Chondrocyte (in vitro differentiated cells): ENCODE measurements around the gene CECR2. TPM values are rescaled to one million over a fixed set of nuclear protein-coding genes. Genes with fewer than 3 reads are reported as not detected.

Source experiments
- DNase-seq: peaks from one replicate; pipeline ENCODE4 v3.0.0; 2021; ENCODE audit warnings: mixed read lengths, low spot score
- H3K27ac Mint-ChIP-seq: one replicate; pipeline ENCODE4 v1.8.0; 2021; ENCODE audit warnings: mild to moderate bottlenecking, moderate library complexity, mixed read lengths; ENCODE audit not compliant: unreplicated experiment
- H3K27me3 Mint-ChIP-seq: 2 replicates; pipeline ENCODE4 v1.8.0; 2021; ENCODE audit warnings: low read depth, mixed read lengths
- H3K36me3 Mint-ChIP-seq: 2 replicates; pipeline ENCODE4 v1.8.0; 2021; ENCODE audit warnings: low read depth, mixed read lengths
- H3K4me1 Mint-ChIP-seq: 2 replicates; pipeline ENCODE4 v1.8.0; 2021; ENCODE audit warnings: low read depth, mild to moderate bottlenecking, mixed read lengths
- H3K4me3 Mint-ChIP-seq: one replicate; pipeline ENCODE4 v1.8.0; 2021; ENCODE audit warnings: mild to moderate bottlenecking, moderate library complexity, mixed read lengths; ENCODE audit not compliant: unreplicated experiment
- H3K9me3 Mint-ChIP-seq: 2 replicates; pipeline ENCODE4 v1.8.0; 2021; ENCODE audit warnings: low read depth, mixed read lengths
- total RNA-seq: library from RNA; stranded (reverse); gene quantifications from 3 replicates; pipeline ENCODE4 v1.2.1, GENCODE V29; 2021
- TF ChIP-seq, protein P1 (sequence below): fragments of 200-600 bp; sonication (generic); IDR thresholded peaks from 2 replicates; pipeline ENCODE4 v1.5.0; 2021; ENCODE audit warnings: antibody characterized with exemption, mild to moderate bottlenecking, moderate library complexity

The CECR2 gene
- total RNA-seq, 1 donor from 2014 or later, result 0.20 TPM

DNA sequence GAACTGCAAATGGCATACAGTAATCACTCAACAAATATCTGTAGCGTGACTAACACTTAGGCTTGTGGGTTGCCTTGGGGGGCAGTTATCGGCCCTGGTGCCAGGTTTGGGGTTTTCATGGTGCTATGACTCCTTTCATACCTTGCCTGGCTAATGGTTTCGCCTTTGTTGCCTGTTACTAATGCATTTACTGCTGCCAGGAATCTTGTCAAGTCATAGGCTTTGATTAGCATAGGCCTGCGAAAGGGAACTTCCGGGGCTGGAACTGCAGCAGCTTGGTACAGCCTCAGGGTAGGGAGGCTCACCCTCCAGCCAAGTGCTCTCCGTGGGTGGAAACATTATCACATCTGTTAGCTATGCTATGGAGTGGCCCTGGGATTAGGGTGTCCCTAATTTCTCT lies 207.2 kb downstream of the CECR2 start:
- Mint-ChIP-seq H3K27me3 (no peaks in the 10 kb centered on the region), H3K27ac (no peak overlapping the region), H3K36me3 (no peaks in the 10 kb centered on the region), H3K9me3 (no peaks in the 10 kb centered on the region), H3K4me1 (peaks cover 10% of the 10 kb centered on the region), H3K4me3 (no peak overlapping the region)
- TF ChIP-seq, protein P1, sequence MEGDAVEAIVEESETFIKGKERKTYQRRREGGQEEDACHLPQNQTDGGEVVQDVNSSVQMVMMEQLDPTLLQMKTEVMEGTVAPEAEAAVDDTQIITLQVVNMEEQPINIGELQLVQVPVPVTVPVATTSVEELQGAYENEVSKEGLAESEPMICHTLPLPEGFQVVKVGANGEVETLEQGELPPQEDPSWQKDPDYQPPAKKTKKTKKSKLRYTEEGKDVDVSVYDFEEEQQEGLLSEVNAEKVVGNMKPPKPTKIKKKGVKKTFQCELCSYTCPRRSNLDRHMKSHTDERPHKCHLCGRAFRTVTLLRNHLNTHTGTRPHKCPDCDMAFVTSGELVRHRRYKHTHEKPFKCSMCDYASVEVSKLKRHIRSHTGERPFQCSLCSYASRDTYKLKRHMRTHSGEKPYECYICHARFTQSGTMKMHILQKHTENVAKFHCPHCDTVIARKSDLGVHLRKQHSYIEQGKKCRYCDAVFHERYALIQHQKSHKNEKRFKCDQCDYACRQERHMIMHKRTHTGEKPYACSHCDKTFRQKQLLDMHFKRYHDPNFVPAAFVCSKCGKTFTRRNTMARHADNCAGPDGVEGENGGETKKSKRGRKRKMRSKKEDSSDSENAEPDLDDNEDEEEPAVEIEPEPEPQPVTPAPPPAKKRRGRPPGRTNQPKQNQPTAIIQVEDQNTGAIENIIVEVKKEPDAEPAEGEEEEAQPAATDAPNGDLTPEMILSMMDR, result no peak
- no peak for DNase-seq

DNA sequence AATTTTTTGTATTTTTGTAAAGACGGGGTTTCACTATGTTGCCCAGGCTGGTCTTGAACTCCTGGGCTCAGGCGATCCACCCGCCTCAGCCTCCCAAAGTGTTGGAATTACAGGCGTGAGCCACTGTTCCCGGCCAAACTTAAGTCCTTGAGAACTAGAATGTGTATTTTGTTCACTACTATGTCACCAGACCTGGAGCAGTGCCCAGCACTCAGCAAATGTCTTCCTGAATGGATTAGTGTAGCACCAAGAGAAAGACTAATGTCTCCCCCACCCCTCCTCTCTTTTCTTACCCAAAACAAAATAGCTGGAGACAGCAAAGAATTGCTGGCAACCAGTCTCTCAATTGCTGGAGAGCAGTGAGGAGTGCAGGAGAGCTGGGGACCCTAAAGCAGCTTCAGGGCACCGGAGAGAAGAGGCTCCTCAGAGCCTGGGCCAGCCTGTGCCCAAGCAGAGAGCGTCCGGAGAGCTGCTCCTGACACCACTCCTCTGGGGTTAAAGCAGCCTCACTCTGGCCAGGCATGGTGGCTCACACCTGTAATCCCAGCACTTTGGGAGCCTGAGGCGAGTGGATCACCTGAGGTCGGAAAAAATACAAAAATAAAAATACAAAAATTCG lies 209.0 kb downstream of the CECR2 start:
- Mint-ChIP-seq H3K27ac (peak overlapping the region; percentile 68), H3K27me3 (no peaks in the 10 kb centered on the region), H3K4me3 (no peak overlapping the region), H3K9me3 (no peaks in the 10 kb centered on the region), H3K4me1 (peaks cover 8% of the 10 kb centered on the region), H3K36me3 (no peaks in the 10 kb centered on the region)
- TF ChIP-seq, protein P1, result no peak
- DNase-seq, result no peak

DNA sequence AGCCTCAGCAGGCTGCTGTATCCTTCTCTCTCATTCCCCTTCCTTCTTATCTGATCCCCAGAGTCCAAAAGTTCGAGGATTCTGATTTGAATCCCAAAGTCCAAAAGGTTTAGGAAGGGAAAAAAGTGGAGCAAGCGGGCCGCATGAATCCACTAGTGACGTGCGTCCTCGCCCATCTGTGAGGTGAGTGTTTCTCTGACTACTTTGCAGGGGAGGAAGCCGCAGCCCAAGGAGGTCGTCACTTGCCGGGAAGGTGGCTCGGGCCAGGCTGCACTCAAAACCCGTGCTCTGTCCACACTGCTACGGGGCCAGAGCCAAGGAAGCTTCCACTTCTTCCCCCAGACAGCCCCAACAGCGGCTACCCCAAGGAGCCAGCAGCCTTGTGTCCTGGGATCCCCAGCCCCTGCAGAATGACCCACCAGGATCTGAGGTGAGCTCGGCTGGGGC lies 210.3 kb downstream of the CECR2 start:
- Mint-ChIP-seq H3K27me3 (no peaks in the 10 kb centered on the region), H3K4me3 (no peak overlapping the region), H3K36me3 (no peaks in the 10 kb centered on the region), H3K27ac (no peak overlapping the region), H3K9me3 (no peaks in the 10 kb centered on the region), H3K4me1 (peaks cover 8% of the 10 kb centered on the region)
- DNase-seq, result no peak
- TF ChIP-seq, protein P1, result no peak

DNA sequence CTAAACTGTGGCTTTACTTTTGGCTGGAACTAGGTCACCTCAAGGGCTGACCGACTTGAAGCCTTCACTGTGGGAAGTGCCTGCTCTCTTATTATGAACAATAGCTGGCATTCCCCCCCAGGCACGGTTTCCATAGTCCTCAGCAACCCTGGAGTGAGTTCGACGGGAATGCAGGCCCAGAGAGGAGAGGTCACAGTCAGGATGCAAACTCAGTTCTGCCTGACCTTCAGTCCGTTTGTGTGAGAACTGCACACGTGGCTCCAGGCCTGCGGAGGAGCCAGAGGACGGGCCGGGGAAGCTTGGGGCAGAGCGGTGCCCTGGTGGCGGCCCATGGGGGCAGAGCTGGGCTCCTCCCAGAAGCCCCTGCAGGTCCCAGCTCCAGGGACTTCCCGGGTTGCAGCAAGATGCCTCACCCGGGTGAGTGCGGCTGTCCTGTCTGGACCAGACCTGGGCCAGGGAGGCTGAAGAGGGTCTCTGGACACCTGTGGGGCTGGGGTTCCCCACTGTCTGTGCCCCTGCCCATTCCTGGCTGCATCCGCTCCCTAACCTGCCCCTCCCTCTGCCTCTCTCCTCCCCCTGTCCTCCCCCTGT lies 211.3 kb downstream of the CECR2 start:
- DNase-seq, result no peak
- TF ChIP-seq, protein P1, result no peak
- peaks cover 8% of the 10 kb centered on the region for H3K4me1 Mint-ChIP-seq
- H3K36me3 Mint-ChIP-seq, result no peaks in the 10 kb centered on the region
- no peaks in the 10 kb centered on the region for H3K9me3 Mint-ChIP-seq
- H3K4me3 Mint-ChIP-seq, result no peak overlapping the region
- H3K27me3 Mint-ChIP-seq, result no peaks in the 10 kb centered on the region
- H3K27ac Mint-ChIP-seq, result no peak overlapping the region

DNA sequence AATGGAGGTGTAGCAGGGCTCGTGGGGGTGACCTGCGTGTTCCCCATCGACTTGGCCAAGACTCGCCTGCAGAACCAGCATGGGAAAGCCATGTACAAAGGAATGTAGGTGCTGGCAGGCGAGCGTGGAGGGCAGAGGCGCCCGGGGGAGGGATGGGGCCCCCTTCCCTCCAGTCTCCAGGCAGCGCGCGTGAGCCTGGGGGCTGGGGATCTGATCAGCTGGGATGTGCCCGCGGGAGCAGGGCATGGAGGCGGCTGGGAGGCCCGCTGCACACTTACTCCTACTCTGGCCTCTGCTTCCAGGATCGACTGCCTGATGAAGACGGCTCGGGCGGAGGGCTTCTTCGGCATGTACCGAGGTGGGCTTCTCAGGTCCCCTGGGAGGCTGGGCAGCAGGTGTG lies 211.8 kb downstream of the CECR2 start:
- H3K9me3 Mint-ChIP-seq, result no peaks in the 10 kb centered on the region
- DNase-seq, result no peak
- H3K4me3 Mint-ChIP-seq, result no peak overlapping the region
- peaks cover 8% of the 10 kb centered on the region for H3K4me1 Mint-ChIP-seq
- no peaks in the 10 kb centered on the region for H3K27me3 Mint-ChIP-seq
- H3K27ac Mint-ChIP-seq, result no peak overlapping the region
- H3K36me3 Mint-ChIP-seq, result no peaks in the 10 kb centered on the region
- TF ChIP-seq, protein P1, result no peak
